Panc1 (cell line): ENCODE results near the gene EPHB1. TPM values are rescaled to one million over a fixed set of nuclear protein-coding genes. Genes with fewer than 3 reads are reported as not detected.

Experiments used
- ATAC-seq: fragments of 200-7000 bp; cut with Tn5 transposase; 2 replicates; pipeline ENCODE4 v1.9.1; 2020; ENCODE audit warnings: mild to moderate bottlenecking, moderate library complexity
- BruUV-seq: library from RNA; stranded (reverse); fragments of 400-500 nt; replicated peaks from 2 replicates; lab custom pipeline; 2021; lab: Mats Ljungman, UMichigan
- CTCF ChIA-PET: fragments of 300-600 bp; sonication (Branson Sonifier 250); formaldehyde crosslinking; loops from one replicate; lab custom pipeline; 2022; ENCODE audit warnings: antibody characterized with exemption; lab: Charles Lee
- POLR2A ChIA-PET: fragments of 300-600 bp; sonication (Branson Sonifier 250); formaldehyde crosslinking; loops from one replicate; lab custom pipeline; 2022; ENCODE audit warnings: antibody characterized with exemption; lab: Charles Lee
- DNase-seq: peaks from one replicate; pipeline ENCODE4 v3.0.0-alpha.2; 2010; ENCODE audit warnings: low read depth, low spot score
- H3K27ac ChIP-seq: 2 replicates; pipeline ENCODE4 v1.5.1; 2011; ENCODE audit warnings: mild to moderate bottlenecking, low read length, inconsistent platforms
- H3K27me3 ChIP-seq: fragments of 200-500 bp; sonication (Bioruptor generic); 2 replicates; pipeline ENCODE4 v1.6.0; 2014; ENCODE audit warnings: low read length, inconsistent platforms; ENCODE audit not compliant: control insufficient read depth, insufficient read depth
- H3K36me3 ChIP-seq: fragments of 200-500 bp; sonication (Bioruptor generic); 2 replicates; pipeline ENCODE4 v1.5.1; 2014; ENCODE audit warnings: inconsistent platforms, mild to moderate bottlenecking, low read length, moderate library complexity; ENCODE audit not compliant: control insufficient read depth, insufficient read depth
- H3K4me1 ChIP-seq: 2 replicates; pipeline ENCODE4 v1.5.1; 2011; ENCODE audit warnings: inconsistent platforms, mild to moderate bottlenecking, low read length, moderate library complexity; ENCODE audit not compliant: control insufficient read depth, insufficient read depth
- H3K4me3 ChIP-seq, 2 experiments: 2 replicates each; pipeline ENCODE4 v1.5.1; 2011 to 2012; ENCODE audit warnings: low read depth in 2 of 2, low read length in 2 of 2, mild to moderate bottlenecking in 2 of 2, inconsistent platforms in 1 of 2, moderate library complexity in 1 of 2
- H3K9me3 ChIP-seq: fragments of 200-500 bp; sonication (Bioruptor generic); 2 replicates; pipeline ENCODE4 v1.5.1; 2014; ENCODE audit warnings: low read depth, mild to moderate bottlenecking, inconsistent platforms, low read length, moderate library complexity; ENCODE audit not compliant: control insufficient read depth, insufficient read depth
- CTCF ChIP-seq: fragments of 450-650 bp; IDR thresholded peaks from 2 replicates; pipeline ENCODE4 v1.5.1; 2017; ENCODE audit warnings: mild to moderate bottlenecking
- POLR2AphosphoS5 ChIP-seq: IDR thresholded peaks from 2 replicates; pipeline ENCODE4 v1.6.1; 2012; ENCODE audit warnings: mild to moderate bottlenecking, low read depth, low read length, moderate library complexity
- SIN3A ChIP-seq: IDR thresholded peaks from 2 replicates; pipeline ENCODE4 v1.6.1; 2012; ENCODE audit warnings: low read depth, mild to moderate bottlenecking, low read length, moderate library complexity, borderline replicate concordance; ENCODE audit not compliant: insufficient read depth
- TCF7L2 ChIP-seq: IDR thresholded peaks from 2 replicates; pipeline ENCODE4 v1.6.1; 2011; ENCODE audit warnings: mild to moderate bottlenecking, low read depth, low read length, inconsistent platforms
- in situ Hi-C: cut with HindIII; loops from 2 replicates; pipeline ENCODE4 v1.10.0; 2016; ENCODE audit warnings: low sequenced_read_pairs, low pct_unique_long_range_greater_than_20kb
- intact Hi-C: fragments of 100-400 bp; cut with micrococcal nuclease; formaldehyde crosslinking; loops from one replicate; pipeline ENCODE4 v1.10.0; 2022; ENCODE audit not compliant: unreplicated experiment
- total RNA-seq: library from RNA; stranded (reverse); gene quantifications from one replicate; pipeline ENCODE4 v1.2.1, GENCODE V29; 2021; ENCODE audit not compliant: unreplicated experiment
- TF ChIP-seq, protein P1 (sequence below), 2 experiments: IDR thresholded peaks; 2 replicates each; pipeline ENCODE4 v1.6.1; 2011 to 2012; ENCODE audit warnings: low read depth in 2 of 2, control low read depth in 1 of 2, low read length in 1 of 2, mild to moderate bottlenecking in 1 of 2, moderate library complexity in 1 of 2; ENCODE audit not compliant: insufficient read depth in 1 of 2

The EPHB1 gene
- total RNA-seq, 1 experiment from 2014 or later = 0.46 TPM

GRCh38 chr3:135154186-135154585 is 359.1 kb downstream of the EPHB1 start:
- H3K9me3 ChIP-seq = no peaks in the 10 kb centered on the region
- H3K4me3 ChIP-seq = no peak overlapping the region
- in situ Hi-C loops = no loop called here
- no peaks in the 10 kb centered on the region for H3K4me1 ChIP-seq
- CTCF ChIA-PET = no interaction called here
- H3K27me3 ChIP-seq = peaks cover 7% of the 10 kb centered on the region; the same call in 1 of the 2 replicates
- ATAC-seq (no peak), DNase-seq (no peak)
- POLR2A ChIA-PET = no interaction called here
- intact Hi-C loops = no loop called here
- H3K27ac ChIP-seq = no peak overlapping the region
- no peaks in the 10 kb centered on the region for H3K36me3 ChIP-seq
- no TSS peak for BruUV-seq
- TF ChIP-seq SIN3A (no peak), TCF7L2 (no peak), CTCF (no peak), POLR2AphosphoS5 (no peak)
- TF ChIP-seq, protein P1, sequence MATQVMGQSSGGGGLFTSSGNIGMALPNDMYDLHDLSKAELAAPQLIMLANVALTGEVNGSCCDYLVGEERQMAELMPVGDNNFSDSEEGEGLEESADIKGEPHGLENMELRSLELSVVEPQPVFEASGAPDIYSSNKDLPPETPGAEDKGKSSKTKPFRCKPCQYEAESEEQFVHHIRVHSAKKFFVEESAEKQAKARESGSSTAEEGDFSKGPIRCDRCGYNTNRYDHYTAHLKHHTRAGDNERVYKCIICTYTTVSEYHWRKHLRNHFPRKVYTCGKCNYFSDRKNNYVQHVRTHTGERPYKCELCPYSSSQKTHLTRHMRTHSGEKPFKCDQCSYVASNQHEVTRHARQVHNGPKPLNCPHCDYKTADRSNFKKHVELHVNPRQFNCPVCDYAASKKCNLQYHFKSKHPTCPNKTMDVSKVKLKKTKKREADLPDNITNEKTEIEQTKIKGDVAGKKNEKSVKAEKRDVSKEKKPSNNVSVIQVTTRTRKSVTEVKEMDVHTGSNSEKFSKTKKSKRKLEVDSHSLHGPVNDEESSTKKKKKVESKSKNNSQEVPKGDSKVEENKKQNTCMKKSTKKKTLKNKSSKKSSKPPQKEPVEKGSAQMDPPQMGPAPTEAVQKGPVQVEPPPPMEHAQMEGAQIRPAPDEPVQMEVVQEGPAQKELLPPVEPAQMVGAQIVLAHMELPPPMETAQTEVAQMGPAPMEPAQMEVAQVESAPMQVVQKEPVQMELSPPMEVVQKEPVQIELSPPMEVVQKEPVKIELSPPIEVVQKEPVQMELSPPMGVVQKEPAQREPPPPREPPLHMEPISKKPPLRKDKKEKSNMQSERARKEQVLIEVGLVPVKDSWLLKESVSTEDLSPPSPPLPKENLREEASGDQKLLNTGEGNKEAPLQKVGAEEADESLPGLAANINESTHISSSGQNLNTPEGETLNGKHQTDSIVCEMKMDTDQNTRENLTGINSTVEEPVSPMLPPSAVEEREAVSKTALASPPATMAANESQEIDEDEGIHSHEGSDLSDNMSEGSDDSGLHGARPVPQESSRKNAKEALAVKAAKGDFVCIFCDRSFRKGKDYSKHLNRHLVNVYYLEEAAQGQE (IDR thresholded peaks at IDR 0.05; ENCODE audit: insufficient read depth in 1 of 2, low read depth in 2 of 2, low read length in 1 of 2) = no peak

GRCh38 chr3:135155228-135155627 is 360.2 kb downstream of the EPHB1 start:
- BruUV-seq = no TSS peak
- Histone ChIP-seq H3K27me3 (peaks cover 7% of the 10 kb centered on the region; the same call in 1 of the 2 replicates), H3K4me1 (no peaks in the 10 kb centered on the region), H3K4me3 (no peak overlapping the region), H3K36me3 (no peaks in the 10 kb centered on the region), H3K27ac (no peak overlapping the region), H3K9me3 (no peaks in the 10 kb centered on the region)
- intact Hi-C loops = no loop called here
- POLR2A ChIA-PET = no interaction called here
- in situ Hi-C loops = no loop called here
- TF ChIP-seq SIN3A (no peak), POLR2AphosphoS5 (no peak), CTCF (no peak)
- DNase-seq (no peak), ATAC-seq (no peak)
- CTCF ChIA-PET = no interaction called here
